MM.1S (cell line): ENCODE results near the gene GJB4.

Experiments used
- DNase-seq: peaks from one replicate; pipeline ENCODE4 v3.0.0-alpha.2; 2015
- H2AFZ ChIP-seq: fragments of 300-600 bp; sonication (generic); 2 replicates; pipeline ENCODE4 v1.6.0; 2016; ENCODE audit warnings: antibody characterized with exemption, low read length
- H3F3A ChIP-seq: fragments of 300-600 bp; sonication (generic); 2 replicates; pipeline ENCODE4 v1.6.1; 2016; ENCODE audit warnings: mild to moderate bottlenecking, antibody characterized with exemption, low read length, moderate library complexity, mixed read lengths; ENCODE audit not compliant: insufficient read depth
- H3K27ac ChIP-seq: fragments of 300-600 bp; sonication (generic); 2 replicates; pipeline ENCODE4 v1.5.1; 2016; ENCODE audit warnings: mild to moderate bottlenecking, low read length
- H3K27me3 ChIP-seq: fragments of 300-600 bp; sonication (generic); replicated peaks from 2 replicates; pipeline ENCODE4 v1.6.0; 2016; ENCODE audit warnings: low read length; ENCODE audit not compliant: insufficient read depth
- H3K36me3 ChIP-seq: fragments of 300-600 bp; sonication (generic); replicated peaks from 2 replicates; pipeline ENCODE4 v1.6.1; 2016; ENCODE audit warnings: mild to moderate bottlenecking, low read length, mixed read lengths; ENCODE audit not compliant: insufficient read depth
- H3K4me1 ChIP-seq: fragments of 300-600 bp; sonication (generic); 2 replicates; pipeline ENCODE4 v1.6.1; 2016; ENCODE audit warnings: low read length, mixed read lengths
- H3K4me2 ChIP-seq: fragments of 300-600 bp; sonication (generic); 2 replicates; pipeline ENCODE4 v1.6.0; 2016; ENCODE audit warnings: low read depth, low read length
- H3K4me3 ChIP-seq: fragments of 300-600 bp; sonication (generic); 2 replicates; pipeline ENCODE4 v1.5.1; 2016; ENCODE audit warnings: low read length, mixed read lengths
- H3K79me2 ChIP-seq: fragments of 300-600 bp; sonication (generic); 2 replicates; pipeline ENCODE4 v1.6.1; 2016; ENCODE audit warnings: mixed run types, low read length, mixed read lengths
- H3K9ac ChIP-seq: fragments of 300-600 bp; sonication (generic); 2 replicates; pipeline ENCODE4 v1.6.1; 2016; ENCODE audit warnings: low read length, mixed read lengths
- H3K9me2 ChIP-seq: fragments of 300-600 bp; sonication (generic); replicated peaks from 2 replicates; pipeline ENCODE4 v1.6.1; 2016; ENCODE audit warnings: mild to moderate bottlenecking, low read length, mixed read lengths; ENCODE audit not compliant: insufficient read depth
- H3K9me3 ChIP-seq: fragments of 300-600 bp; sonication (generic); replicated peaks from 2 replicates; pipeline ENCODE4 v1.6.1; 2016; ENCODE audit warnings: mild to moderate bottlenecking, low read length, mixed read lengths; ENCODE audit not compliant: insufficient read depth
- H4K20me1 ChIP-seq: fragments of 300-600 bp; sonication (generic); 2 replicates; pipeline ENCODE4 v1.6.1; 2016; ENCODE audit warnings: mild to moderate bottlenecking, low read length, moderate library complexity, mixed read lengths; ENCODE audit not compliant: insufficient read depth
- CTCF ChIP-seq: fragments of 300-600 bp; sonication (generic); IDR thresholded peaks from 2 replicates; pipeline ENCODE4 v1.5.1; 2016; ENCODE audit warnings: antibody characterized with exemption, low read length, mixed read lengths
- EZH2 ChIP-seq: fragments of 300-600 bp; sonication (generic); optimal IDR thresholded peaks from 2 replicates; pipeline ENCODE3; 2017; ENCODE audit warnings: low read depth, mild to moderate bottlenecking, antibody characterized with exemption, low read length, mixed read lengths
- EZH2phosphoT487 ChIP-seq: fragments of 300-600 bp; sonication (generic); IDR thresholded peaks from 2 replicates; pipeline ENCODE4 v1.6.1; 2018; ENCODE audit warnings: antibody characterized with exemption, low read length

The GJB4 gene

GRCh38 chr1:34780528-34780927, 21.0 kb downstream of the GJB4 start:
- H3K9me3 ChIP-seq: no peaks in the 10 kb centered on the region
- H3K4me3 ChIP-seq: no peak overlapping the region
- no peaks in the 10 kb centered on the region for H3K36me3 ChIP-seq
- DNase-seq: no peak
- TF ChIP-seq EZH2phosphoT487: no peak
- no peak for TF ChIP-seq EZH2
- no peak for TF ChIP-seq CTCF
- H3K9ac ChIP-seq: no peak overlapping the region
- no peaks in the 10 kb centered on the region for H4K20me1 ChIP-seq
- no peaks in the 10 kb centered on the region for H3K9me2 ChIP-seq
- no peaks in the 10 kb centered on the region for H3F3A ChIP-seq
- H2AFZ ChIP-seq: no peak overlapping the region
- H3K4me1 ChIP-seq: no peaks in the 10 kb centered on the region
- no peaks in the 10 kb centered on the region for H3K79me2 ChIP-seq
- peaks cover 68% of the 10 kb centered on the region for H3K27me3 ChIP-seq
- H3K4me2 ChIP-seq: no peak overlapping the region
- H3K27ac ChIP-seq: no peak overlapping the region

GRCh38 chr1:34781071-34781843, 21.7 kb downstream of the GJB4 start, which contains the start of gene GJB3:
GJB3 (plus strand) TSS chr1:34781214; CDS start chr1:34784763, 3,549 bp downstream.
- Histone ChIP-seq H3K27ac (no peak within 1 kb of the TSS), H3K27me3 (peaks cover 71% of the 10 kb centered on the region), H3K9me2 (no peaks in the 10 kb centered on the region), H3K4me1 (no peaks in the 10 kb centered on the region), H4K20me1 (no peaks in the 10 kb centered on the region), H3K9me3 (no peaks in the 10 kb centered on the region), H3K4me2 (no peak within 1 kb of the TSS), H3K79me2 (no peaks in the 10 kb centered on the region), H3K4me3 (no peak within 1 kb of the TSS), H3K36me3 (no peaks in the 10 kb centered on the region), H3F3A (no peaks in the 10 kb centered on the region), H3K9ac (no peak within 1 kb of the TSS), H2AFZ (no peak within 1 kb of the TSS)
- DNase-seq: no peak
- TF ChIP-seq EZH2 (no peak), EZH2phosphoT487 (no peak), CTCF (no peak)

- H3K9me3 ChIP-seq: no peaks in the 10 kb centered on the region
- H3K4me2 ChIP-seq: no peak overlapping the region
- H3K4me1 ChIP-seq: no peaks in the 10 kb centered on the region
- no peaks in the 10 kb centered on the region for H3K36me3 ChIP-seq
- H3K9me2 ChIP-seq: no peaks in the 10 kb centered on the region
- H3K79me2 ChIP-seq: no peaks in the 10 kb centered on the region
- TF ChIP-seq CTCF (no peak), EZH2phosphoT487 (no peak), EZH2 (no peak)
- no peak overlapping the region for H2AFZ ChIP-seq
- H3K27me3 ChIP-seq: peaks cover 66% of the 10 kb centered on the region
- H3K4me3 ChIP-seq: no peak overlapping the region
- no peak for DNase-seq
- H3K9ac ChIP-seq: no peak overlapping the region
- no peaks in the 10 kb centered on the region for H4K20me1 ChIP-seq
- no peaks in the 10 kb centered on the region for H3F3A ChIP-seq
- H3K27ac ChIP-seq: no peak overlapping the region
Observed at GRCh38 chr1:34781844-34782391, 22.4 kb downstream of the GJB4 start.
